ENCODE results near the gene JPH2.

JPH2 gene

GRCh38 chr20:44097521-44098255, 89.3 kb downstream of the JPH2 start:
- DNase-seq (ENCODE audit: low read depth), result no peak
- no peak for TF ChIP-seq CTCF (IDR thresholded peaks at IDR 0.05; ENCODE audit: insufficient read depth, low read depth, low read length, missing control alignments)

GRCh38 chr20:44095831-44096230, 91.2 kb downstream of the JPH2 start:
- no peak for TF ChIP-seq CTCF (IDR thresholded peaks at IDR 0.05; ENCODE audit: insufficient read depth, low read depth, low read length, missing control alignments)
- no peak for DNase-seq (ENCODE audit: low read depth)
- no peak overlapping the region for H3K4me3 ChIP-seq (ENCODE audit: low read depth, low read length)

More at GRCh38 chr20:44097521-44098255, 89.3 kb downstream of the JPH2 start:
- no peak overlapping the region for H3K4me3 ChIP-seq (ENCODE audit: low read depth, low read length)

DNA sequence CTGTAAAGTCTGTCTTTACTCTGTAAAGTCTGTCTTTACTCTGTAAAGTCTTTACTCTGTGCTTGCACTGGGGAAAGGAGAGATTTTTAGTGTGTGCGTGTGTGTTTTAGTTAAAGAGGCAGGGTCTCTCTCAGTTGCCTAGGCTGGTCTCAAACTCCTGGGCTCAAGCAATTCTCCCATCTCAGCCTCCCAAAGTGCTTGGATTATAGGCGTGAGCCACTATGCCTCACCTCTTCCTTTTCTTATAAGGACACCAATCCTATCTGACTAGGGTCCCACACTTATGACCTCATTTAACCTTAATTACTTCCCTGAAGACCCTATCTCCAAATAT, 93.8 kb downstream of the JPH2 start:
- no peak for DNase-seq (ENCODE audit: low read depth)
- TF ChIP-seq CTCF (IDR thresholded peaks at IDR 0.05; ENCODE audit: insufficient read depth, low read depth, low read length, missing control alignments), result no peak

GRCh38 chr20:44092551-44093248, 94.3 kb downstream of the JPH2 start:
- peak; percentile 73 for DNase-seq (ENCODE audit: low read depth)
- no peak overlapping the region for H3K4me3 ChIP-seq (ENCODE audit: low read depth, low read length)
- peak; percentile 57 for TF ChIP-seq CTCF (IDR thresholded peaks at IDR 0.05; ENCODE audit: insufficient read depth, low read depth, low read length, missing control alignments)

More for the DNA sequence above, 93.8 kb downstream of the JPH2 start:
- no peak overlapping the region for H3K4me3 ChIP-seq (ENCODE audit: low read depth, low read length)

DNA sequence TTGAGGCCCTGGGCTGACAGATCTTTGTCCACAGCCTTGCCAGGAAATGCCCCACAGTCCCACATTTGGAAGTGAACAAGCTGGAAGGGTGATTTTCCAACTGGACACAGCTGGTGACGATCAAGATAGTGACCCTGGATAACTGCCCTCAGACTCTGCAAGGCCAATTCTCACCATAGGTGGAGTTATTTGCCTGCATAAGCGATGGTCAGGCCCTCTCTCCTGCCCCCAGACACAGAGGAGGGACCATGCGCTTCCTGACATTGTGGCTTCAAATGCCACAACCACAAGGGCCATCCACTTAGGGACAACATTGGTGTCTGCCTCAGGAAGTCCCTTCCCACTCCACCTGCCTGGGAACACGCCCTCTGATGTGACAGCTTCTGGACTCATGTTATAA, 96.0 kb downstream of the JPH2 start:
- TF ChIP-seq CTCF (IDR thresholded peaks at IDR 0.05; ENCODE audit: insufficient read depth, low read depth, low read length, missing control alignments), result no peak
- no peak overlapping the region for H3K4me3 ChIP-seq (ENCODE audit: low read depth, low read length)
- no peak for DNase-seq (ENCODE audit: low read depth)

DNA sequence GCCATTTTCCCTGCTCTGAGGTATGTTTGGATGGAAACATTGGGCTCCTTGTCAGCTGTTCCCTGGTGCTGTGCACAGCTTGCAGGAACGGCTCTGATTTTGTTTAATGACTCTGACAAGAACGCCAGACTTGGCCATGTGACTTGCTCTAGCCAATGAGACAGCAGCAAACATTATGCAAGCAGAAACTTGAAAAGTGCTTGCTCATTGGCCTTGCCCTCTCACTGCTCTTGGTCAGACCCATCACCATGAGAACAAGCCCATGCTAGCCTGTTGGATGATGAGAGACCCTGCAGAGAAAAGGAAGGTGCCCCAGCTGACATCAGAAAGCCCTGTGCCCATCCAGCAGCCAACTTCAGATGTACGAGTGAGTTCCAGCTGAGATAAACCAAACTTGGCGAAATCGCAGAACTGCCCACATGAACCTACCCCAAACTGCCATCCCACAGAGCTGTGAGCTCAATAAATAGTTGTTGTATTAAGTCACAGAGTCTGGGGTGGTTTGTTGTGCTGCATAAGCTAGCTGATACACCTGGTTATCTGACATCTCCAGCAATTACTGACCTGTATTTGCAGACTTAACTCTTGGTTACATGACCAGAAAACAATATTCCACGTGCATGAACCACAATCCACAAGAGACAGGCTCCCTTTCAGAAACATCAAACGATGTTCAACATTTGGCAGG, 96.9 kb downstream of the JPH2 start:
- DNase-seq (ENCODE audit: low read depth), result peak; percentile 81

More for the DNA sequence above, 96.9 kb downstream of the JPH2 start:
- H3K4me3 ChIP-seq (ENCODE audit: low read depth, low read length), result peak overlapping the region; percentile 20; the same call in 1 of the 2 replicates
- TF ChIP-seq CTCF (IDR thresholded peaks at IDR 0.05; ENCODE audit: insufficient read depth, low read depth, low read length, missing control alignments), result no peak
